Kasumi-1 (cell line): ENCODE measurements around the gene CHST1.

Source experiments
- DNase-seq, 2 experiments: peaks; one replicate each; lab custom pipeline; 2025; lab: John Stamatoyannopoulos, UW

CHST1 gene

DNA sequence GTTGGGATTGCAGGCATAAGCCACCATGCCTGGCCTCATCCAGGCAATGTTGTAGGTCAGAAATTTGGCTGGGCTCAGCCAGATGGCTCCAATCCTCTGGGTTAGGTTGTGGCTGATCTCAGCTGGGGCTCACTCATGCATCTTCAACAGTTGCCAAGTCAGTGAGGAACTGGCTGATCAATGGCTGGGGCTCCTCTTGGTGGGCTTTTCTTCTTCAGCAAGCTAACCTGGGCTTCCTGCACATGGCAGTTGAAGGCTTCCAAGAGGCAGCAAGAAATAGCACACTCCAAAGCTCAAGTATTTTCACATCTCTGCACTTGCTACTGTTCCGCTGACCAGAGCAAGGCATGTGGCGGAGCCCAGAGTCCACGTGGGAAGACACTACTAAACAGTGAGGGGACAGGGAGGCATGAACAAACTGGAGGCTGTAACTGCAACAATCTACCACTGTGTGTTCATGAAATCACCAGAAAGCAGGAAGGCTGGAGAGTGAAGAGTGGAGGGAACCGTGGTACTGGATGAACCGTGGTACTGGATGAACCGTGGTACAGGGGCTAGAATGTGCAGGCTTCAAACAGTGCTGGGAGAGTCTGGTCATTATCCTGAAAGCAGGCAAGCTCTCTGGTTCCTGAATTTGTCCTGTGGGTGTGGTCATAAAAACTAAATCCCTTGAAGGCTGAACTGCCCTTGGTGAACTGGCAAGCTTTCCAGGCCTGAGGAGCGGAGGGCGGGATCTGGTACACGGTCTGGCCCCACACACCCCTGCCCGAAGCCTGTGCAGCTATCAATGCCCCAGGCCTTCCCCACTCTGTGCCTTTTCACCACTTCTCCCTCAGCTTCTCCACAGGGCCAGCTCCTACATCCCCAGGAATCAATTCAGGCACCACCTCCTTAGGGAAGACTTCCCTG is 20.2 kb downstream of the CHST1 start:
- DNase-seq, result no peak

DNA sequence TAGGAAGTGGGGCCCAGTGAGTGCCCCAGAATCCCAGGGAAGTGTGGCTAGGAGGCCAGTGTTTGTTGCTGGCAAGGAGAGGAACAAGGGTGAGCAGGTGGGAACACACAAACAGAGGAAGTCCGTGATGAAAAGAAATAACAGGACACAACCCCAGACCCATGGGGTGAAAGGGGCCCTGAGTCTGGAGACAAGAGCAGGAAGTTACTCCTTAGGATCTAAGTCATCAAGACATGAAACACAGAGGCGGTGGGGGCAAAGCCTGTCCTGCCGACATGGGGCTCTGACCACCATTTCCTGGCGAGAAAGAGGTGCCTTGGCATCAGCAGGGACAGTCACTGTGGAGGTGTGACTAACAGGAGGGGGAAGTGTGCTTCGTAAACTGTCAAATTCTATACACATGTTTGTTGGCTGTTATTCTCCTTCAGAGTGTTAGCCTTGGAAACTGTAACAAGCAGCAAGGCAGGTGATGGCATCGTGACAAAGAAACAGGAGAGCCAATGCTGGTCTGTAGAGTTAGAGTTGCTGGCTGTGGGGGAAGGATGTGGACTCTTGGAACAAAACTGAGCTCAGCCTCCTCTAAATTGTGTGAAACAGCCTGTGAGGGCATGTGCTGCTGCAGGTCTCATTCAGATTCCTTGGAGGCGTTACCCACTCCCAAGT is 21.7 kb downstream of the CHST1 start:
- no peak for DNase-seq

DNA sequence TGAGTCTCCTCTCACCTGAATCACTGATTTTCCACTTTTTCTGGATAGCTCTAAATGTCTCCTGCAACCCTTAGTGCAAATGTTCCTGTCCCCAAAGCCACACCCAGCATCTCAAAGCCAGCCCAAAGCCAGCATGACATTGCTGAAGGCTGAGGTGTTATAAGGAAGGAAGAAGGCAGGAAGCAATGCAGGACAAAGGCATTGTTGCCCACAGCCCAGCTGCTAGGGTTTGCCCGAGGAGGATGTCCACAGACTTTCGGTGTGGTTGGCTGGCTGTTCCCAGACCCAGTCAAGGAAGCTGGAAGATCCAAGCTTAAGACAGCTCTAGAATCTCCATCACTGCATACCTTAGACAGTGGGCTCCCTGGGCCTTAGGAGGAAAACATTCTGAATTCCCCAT is 23.5 kb downstream of the CHST1 start:
- DNase-seq, result no peak

DNA sequence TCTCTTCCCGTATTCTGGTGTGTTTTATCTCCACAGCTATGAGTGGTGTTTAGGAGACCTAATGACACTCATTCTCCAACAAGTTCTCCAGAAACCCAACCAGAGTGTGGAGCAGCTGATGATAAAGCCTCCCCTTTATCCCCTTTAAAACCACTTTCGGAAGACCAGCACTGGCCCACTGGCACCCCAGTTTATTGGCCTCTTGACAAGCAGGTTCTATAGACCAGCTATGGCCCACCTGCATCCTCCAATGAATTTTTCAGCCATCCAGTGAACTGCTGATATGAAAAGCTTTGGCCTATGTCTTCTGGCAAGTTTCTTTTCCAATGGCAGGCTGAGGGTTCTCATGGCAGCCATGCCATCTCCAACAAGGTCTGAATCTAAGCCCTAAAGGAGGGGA is 27.4 kb downstream of the CHST1 start:
- DNase-seq, result no peak

DNA sequence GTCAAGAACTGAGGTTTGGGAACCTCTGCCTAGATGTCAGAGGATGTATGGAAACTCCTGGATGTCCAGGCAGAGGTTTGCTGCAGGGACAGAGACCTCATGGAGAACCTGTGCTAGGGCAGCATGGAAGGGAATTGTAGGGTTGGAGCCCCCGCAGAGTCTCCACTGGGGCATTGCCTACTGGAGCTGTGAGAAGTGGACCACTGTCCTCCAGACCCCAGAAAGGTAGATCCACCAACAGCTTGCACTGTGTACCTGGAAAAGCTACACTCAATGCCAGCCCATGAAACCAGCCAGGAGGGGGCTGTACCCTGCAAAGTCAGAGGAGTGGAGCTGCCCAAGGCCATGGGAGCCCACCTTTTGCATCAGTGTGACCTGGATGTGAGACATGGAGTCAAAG is 29.5 kb downstream of the CHST1 start:
- no peak for DNase-seq

DNA sequence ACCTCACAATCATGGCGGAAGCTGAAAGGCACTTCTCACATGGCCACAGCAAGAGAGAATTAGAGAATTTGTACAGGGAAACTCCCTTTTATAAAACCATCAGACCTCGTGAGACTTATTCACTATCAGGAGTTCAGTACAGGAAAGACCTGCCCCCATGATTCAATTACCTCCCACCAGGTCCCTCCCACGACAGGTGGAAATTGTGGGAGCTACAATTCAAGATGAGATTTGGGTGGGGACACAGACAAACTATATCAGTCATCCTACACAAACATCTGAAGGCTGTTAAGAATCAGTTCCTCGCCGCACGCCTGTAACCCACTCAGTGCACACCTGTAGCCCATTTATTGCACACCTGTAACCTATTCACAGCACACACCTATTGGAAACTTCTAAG is 39.8 kb downstream of the CHST1 start:
- no peak for DNase-seq

DNA sequence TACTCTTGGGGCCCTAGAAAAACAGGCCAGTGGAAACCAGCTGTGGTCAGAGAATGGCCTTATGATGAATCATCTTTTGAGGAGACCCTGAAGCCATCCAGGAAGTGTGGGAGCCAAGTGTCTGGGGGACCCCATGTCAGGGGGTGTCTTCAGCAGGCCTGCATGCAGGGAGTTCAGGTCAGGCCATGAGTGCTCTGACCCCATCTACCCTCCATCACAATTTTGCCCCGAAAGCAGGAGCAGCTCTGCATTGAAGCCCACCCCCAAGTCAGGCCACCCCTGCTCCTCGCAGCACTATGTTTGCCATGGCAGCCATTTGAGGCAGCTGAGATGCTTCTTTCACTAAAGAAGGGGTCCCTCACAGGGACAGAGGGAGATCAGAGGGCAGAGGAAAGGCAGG is 41.3 kb downstream of the CHST1 start:
- DNase-seq, result no peak

DNA sequence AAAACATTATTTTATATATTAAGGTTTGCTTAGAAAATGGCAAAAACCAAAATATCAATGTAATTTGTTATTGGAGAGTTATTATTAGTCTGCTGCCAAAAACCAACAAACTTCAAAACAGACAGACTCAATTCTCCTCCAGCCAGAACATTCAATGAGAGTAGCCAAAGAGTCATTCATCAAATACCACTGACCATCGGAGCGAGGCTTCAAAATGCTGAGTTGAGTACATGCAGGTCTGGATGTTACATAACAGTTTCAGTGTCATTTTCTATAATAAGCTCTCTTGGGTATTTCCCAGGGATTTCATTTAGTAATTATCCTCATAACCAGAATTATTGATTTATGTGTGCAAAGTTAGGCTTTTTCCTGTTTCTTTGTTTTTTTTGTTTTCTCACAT is 42.6 kb downstream of the CHST1 start:
- DNase-seq, result no peak

DNA sequence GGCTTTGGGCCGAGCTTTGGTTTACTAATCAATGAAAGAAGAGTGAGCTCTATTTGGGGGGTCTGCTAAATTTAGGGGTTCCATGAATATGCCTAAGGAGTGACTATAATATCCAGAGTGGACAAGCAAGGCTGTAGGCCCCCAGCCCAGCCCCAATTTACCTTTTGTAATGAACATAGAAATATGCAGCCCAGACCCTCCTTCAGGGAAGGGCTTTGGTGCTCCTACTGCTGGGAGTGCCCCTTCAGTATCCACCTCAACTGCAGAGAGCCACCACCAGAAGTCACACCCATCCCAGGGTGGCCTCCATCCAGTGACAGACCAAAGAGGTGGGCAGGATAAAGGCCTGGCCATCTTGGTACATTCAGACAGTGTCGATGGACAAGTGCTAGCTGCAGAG is 43.1 kb downstream of the CHST1 start:
- DNase-seq, result no peak

DNA sequence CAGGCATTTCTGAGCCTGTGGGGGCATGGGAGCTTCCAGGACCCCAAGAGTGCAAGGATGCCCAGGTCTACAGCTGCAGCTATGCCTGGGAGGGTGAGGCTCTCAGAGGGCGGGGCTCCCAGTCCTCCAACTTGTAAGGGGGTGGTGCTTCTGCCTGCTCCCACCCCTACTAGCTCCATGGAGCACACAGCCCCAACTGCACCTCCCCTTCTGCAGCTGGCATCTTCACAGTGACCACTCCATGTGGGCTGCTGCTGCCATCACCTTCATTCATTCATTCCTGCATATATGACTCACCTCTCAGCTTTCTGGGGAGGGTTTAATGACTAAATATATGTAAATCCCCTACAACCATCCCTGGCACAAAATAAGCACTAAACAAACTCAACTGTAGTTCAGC is 43.8 kb downstream of the CHST1 start:
- no peak for DNase-seq

DNA sequence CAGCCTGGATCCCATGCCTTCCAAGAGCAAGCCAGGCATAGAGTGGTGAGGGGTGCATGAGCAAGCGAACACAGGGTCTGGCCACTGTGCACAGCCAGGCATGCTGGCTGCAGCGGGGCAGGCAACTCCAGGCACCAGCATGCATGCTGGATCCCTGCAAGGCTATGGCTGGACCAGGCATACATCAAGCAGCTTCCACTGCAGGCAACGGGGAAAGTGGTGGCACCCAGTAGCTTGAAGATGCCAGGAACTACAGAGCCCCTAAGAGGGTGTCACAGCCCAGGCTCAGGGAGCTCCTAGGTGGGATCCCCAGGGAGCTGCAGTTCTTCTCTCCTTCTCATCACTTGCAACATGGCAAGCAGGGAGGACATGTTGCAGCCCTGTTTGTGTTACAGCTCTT is 45.2 kb downstream of the CHST1 start:
- DNase-seq, result no peak

DNA sequence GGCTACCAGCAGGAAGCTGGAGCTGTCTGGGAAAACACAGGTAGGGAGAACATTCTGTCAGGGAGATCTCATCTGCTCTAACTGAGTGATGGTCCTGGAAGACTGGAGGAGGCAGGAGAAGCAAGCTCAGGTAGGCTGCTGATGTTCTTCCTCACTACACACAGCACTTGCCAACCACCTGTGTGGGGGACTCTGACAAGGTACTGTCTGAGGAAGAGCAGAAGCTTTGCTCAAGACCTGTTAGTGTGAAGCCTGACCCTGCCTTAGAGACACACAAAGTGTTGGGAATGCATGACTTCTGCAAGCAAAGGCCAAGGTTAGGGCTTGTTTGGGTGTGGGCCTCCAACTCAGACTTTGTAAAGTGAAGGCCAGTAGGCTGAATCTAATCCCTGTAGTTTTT is 46.5 kb downstream of the CHST1 start:
- DNase-seq, result no peak

DNA sequence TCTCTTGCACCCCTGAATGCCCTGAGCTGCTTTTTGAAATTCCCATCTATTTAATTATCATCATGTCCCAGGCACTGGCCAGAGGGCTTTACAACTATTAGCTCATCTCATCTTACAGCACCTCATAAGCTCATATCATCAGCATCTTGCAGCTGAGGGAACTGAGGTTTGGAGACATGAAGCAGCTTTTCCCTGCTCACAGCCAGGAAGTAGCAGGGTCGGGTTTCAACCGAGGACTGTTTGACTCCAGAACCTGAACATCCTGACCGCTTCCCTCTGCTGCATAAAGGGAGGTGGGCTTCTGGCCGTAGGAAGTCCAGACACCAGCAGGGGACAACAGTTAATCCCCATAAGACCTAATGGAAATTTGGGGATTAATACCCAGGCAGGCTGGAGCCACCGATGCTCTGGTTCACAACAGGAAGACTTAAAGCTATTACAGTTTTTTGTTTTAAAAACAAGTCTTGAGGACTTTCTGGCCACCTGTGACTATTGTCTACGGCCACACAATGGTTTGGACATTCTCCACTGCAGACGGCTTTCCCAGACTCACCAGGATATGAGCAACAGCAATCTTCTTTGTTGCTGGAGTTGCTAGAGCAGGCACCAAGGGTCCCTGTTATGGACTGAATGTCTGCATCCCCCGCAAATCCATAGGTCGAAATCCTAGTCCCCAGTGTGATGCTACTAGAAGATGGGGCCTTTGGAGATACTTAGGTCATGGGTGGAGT is 47.4 kb downstream of the CHST1 start:
- DNase-seq, result no peak

DNA sequence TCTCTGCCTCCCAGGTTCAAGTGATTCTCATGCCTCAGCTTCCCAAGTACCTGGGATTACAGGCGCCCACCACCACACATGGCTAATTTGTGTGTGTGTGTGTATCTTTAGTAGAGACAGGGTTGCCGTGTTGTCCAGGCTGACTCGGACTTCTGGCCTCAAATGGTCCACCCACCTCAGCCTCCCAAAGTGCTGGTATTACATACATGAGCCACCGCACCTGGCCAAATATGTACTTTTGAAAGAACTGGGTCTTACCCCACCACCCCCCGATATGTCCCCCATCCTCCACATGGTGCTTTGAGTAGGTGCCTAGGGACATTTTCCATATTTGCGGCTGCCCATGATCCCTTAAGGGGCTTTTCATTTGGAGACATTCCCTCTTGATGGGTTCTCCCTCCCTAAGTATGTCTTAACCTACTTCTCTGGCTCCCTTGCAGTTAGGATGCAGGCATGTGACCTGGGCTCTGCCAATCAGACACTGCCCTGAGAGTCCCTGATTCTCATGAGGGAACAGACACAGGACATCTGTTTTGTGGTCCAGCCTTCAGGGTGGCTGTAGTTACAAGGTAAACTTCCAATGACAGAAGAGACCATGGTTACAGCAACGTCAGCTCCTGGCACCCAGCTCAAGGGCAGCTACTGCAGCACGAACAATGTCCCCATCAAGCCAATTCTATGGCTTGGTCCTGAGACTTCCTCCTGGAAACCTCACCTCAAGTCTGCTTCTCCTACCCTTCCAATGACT is 48.4 kb downstream of the CHST1 start:
- no peak for DNase-seq

DNA sequence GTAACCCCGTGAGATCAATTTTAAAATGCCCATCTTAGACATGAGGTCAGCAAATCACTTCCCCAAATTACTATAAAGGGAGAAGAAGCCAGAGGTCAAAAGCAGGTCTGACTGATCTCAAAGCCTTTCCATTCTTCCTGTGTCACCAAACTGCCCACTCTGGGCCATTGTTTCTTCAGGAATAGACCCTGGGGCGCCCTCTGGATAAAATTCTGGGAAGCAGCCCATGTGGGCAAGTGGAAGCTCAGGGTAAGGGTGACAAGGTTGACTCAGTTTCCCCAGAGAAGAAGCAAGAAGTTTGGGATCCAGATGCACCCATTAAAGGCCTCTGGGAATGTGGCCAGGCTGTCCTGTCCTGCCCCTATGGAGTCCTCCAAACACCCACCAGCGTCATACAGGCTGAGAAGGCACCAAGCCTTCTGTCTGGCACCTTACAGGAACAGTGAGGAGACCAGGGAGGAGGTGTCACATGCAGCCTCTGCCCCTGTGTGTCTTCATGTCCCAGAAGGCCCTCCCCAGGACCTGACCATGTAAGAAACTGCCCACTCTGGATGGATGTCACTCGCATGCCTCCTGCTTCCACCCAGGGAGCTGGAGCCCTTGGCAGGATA is 50.1 kb downstream of the CHST1 start:
- no peak for DNase-seq

DNA sequence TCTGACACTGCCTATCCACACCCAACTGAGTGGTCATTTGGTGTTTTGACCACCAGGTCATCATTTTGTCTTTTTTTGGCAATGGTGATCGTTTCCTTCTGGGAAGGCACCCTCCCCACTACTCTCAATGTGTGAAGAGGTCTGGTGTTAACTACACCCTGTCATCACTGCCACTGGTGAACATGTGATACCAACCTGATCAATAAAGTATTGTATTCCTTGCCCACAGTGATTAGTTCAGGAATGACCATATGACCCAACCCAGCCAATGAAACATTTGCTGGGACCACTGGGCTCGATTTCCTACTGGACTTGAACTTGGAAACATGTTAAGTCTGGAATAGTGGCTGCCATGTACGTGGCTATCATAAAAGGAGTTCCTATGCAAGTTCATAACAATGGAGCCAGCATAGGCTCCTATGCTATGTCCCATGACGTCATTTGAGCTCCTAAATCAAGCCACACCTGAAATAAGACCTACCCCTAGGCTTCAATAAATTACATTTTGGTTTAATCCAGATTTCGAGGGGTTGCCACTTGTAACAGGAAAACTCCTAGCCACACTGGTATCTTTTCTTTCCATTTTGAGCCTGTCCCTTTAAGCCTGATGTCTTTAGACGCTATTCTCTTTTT is 51.1 kb downstream of the CHST1 start:
- DNase-seq, result no peak

DNA sequence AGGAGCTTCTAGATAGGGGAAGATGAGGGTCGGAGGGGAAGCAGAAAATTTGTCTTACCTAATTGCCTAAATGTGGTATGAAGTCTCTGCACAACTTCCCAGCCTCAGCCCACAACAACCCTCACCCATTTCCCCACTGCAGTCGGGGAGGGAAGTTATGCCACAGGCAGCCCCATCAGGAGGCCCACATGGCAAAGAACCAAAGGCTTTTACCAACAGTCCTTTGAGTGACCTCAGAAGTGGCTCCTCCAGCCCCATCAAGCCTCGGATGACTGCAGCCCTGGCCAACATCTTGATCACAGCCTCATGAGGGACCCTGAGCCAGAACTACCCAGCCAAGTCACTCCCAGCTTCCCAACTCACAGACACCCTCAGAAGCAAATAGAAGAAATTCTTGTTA is 54.8 kb downstream of the CHST1 start:
- peak in 1 of 2 experiments; percentile 3 for DNase-seq

DNA sequence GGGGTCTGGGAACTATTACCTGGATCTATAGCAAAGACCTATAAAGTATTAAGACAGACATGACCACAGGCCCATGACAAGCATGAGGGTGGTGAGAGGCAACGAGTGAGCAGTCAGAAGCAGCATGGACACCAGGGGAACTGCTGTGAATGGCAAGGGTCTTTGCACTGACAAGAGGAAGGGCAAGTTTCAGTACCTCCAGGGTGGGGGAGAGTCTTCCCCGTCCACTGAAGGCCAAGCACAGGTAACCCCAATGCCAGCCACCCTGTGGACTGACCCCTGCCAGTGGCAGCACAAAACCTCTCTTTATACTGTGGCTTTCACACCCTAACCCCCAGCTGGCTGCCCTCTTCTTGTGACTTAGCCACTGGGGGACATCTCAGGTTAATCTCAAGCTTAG is 55.5 kb downstream of the CHST1 start:
- DNase-seq, result no peak

DNA sequence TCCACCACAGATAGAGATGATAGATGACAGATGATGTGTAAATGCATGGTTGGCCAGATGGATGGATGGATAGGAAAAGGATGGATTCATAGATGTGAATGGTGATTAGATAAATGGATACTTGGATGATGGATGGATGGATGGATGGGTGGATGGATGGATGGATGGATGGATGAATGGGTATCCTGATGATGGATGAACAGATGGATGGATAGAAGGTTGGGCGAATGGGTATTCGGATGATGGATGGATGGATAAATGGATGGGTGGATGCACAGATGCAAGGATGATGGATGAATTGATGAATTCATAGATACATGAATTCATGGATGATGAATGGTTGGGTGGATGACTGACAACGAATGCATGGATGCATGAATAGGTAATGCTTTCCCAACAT is 56.1 kb downstream of the CHST1 start:
- no peak for DNase-seq

DNA sequence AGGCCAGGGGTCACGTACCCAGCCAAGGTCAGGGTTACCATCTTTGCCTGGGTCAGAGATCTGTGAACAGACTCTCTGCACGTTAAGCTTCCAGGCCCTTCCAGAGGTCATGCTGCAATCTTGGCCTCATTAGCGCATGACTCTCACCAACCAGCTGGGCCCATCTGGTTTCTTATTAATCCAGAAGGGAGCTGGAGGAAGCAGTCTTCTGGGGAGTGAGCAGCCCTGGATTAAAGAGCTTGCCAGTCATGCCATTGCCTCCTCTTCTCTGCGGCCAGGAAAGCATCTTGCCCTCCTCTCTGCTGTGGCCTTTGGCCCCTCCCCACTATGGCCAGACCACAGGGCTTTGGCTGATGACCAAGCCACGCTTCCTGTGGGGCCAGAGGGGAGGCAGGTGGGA is 57.4 kb downstream of the CHST1 start:
- no peak for DNase-seq

DNA sequence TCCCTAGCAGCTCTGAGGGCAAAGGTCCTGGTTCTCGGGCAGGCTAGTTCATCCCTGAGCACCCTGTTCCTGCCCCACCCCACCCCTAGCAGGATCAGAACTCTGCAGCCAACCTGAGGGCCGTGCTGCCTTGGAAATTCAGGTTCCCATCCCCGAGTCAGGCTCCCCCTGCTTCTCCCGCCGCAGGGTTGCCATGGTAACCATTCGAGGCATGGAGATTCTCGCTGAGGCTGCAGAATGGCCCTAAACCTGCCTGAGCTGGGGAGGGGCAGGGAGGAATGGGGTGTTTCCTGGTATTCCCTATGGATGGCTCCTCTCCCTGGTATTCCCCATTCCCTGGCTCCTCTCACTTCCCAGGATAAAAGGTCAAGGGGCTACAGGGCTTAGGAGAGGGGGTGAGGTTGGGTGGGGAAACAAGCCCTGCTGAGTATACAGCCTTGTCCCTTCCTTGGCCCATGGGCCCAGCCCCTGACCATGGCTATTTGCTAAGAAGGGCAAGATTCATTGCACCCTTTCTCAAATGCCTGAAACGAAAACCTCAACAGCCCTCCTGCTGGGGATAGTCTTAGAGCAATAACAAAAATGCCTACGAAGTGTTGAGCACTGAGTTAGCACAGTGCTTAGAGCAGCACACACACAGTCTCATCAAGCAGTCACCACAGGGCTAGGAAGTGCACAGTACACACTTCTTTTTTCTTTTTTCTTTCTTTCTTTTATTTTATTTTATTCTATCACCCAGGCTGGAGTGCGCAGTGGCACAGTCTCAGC is 58.7 kb downstream of the CHST1 start:
- no peak for DNase-seq
